GM18907 (cell line): ENCODE measurements around the gene GLI3.
A peak's percentile ranks its signal among the peaks of the same experiment; 100 is the strongest.

Experiments used
- ATAC-seq: cut with Tn5 transposase; IDR thresholded peaks from one replicate; pipeline ENCODE4 v1.9.1; 2021; ENCODE audit warnings: mild to moderate bottlenecking, moderate library complexity; ENCODE audit not compliant: unreplicated experiment

GLI3 gene

GRCh38 chr7:42010751-42011150 is 226.3 kb downstream of the GLI3 start:
- ATAC-seq, result no peak

GRCh38 chr7:42006801-42007513 is 230.1 kb downstream of the GLI3 start:
- no peak for ATAC-seq

GRCh38 chr7:42002654-42003053 is 234.4 kb downstream of the GLI3 start:
- no peak for ATAC-seq

GRCh38 chr7:41999736-42000283 is 237.2 kb downstream of the GLI3 start:
- ATAC-seq, result no peak

GRCh38 chr7:41998041-41998440 is 239.0 kb downstream of the GLI3 start:
- no peak for ATAC-seq

GRCh38 chr7:41997151-41997550 is 239.9 kb downstream of the GLI3 start:
- ATAC-seq, result no peak

GRCh38 chr7:41996381-41997035 is 240.5 kb downstream of the GLI3 start:
- ATAC-seq, result no peak

- no peak for ATAC-seq
Measured at GRCh38 chr7:41995632-41996271, 241.3 kb downstream of the GLI3 start.

- no peak for ATAC-seq
Measured at GRCh38 chr7:41994746-41995110, 242.3 kb downstream of the GLI3 start.

- no peak for ATAC-seq
Measured at GRCh38 chr7:41994036-41994745, 242.8 kb downstream of the GLI3 start.

- ATAC-seq, result no peak
Measured at GRCh38 chr7:41992881-41993867, 243.8 kb downstream of the GLI3 start.

GRCh38 chr7:41984888-41985287 is 252.1 kb downstream of the GLI3 start:
- no peak for ATAC-seq

GRCh38 chr7:41981046-41982040 is 255.7 kb downstream of the GLI3 start:
- ATAC-seq, result no peak

- ATAC-seq, result peak; percentile 56
Measured at GRCh38 chr7:41979834-41980307, 257.1 kb downstream of the GLI3 start.

GRCh38 chr7:41978858-41979257 is 258.2 kb downstream of the GLI3 start:
- ATAC-seq, result no peak

GRCh38 chr7:41977661-41978060 is 259.3 kb downstream of the GLI3 start:
- no peak for ATAC-seq

GRCh38 chr7:41977151-41977651 is 259.8 kb downstream of the GLI3 start:
- no peak for ATAC-seq

- ATAC-seq, result no peak
Measured at GRCh38 chr7:41976411-41976810, 260.6 kb downstream of the GLI3 start.

- ATAC-seq, result no peak
Measured at GRCh38 chr7:41975849-41976248, 261.2 kb downstream of the GLI3 start.
